ENCODE data around the gene FER1L5. TPM values are rescaled to one million over a fixed set of nuclear protein-coding genes. Genes with fewer than 3 reads are reported as not detected.

The FER1L5 gene
- total and polyA plus RNA-seq, 2 of the 8 experiments (the other 6 are each of a cell fraction or from before 2014, with no cell fraction given), result 0.23 to 0.88 TPM

DNA sequence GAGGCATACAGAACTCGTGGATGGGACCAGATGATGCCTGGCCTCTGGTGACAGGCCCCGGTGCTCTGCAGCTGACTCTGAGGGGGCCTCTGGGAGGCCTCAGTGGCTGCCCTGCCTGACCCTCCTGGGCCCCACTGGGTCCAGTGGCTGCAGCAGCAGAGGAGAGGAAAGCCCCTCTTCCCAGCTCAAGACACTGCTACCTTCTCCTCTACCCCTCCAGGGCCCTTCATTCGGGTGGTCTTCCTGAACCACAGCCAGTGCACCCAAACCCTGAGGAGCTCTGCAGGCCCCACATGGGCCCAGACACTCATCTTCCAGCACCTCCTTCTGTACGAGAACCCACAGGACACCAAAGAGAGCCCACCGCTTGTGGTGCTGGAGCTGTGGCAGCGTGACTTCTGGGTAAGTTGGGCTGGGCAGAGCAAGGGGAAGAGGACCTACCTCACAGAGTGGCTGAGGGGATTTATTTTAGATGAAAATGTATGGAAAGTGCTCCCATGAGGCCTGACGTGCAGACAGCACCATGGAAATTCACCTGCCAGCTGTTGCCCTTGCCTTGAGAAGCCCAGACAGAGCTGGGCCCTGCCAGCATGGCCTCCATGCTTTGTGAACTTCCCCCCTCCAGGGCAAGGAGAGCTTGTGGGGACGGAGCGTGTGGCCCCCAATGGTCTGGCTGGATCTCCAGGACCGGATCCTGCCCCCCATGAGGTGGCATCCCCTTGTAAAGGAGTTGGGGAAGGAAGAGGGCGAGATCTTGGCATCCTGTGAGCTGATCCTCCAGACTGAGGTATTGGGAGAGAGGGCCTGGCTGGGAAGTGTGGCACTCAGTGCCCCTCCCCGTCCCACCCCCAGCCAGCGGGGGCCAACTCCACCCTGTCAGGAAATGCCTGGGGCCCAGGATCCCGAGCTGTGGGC is 51.0 kb downstream of the FER1L5 start (continued):
- TF ChIP-seq TAF1 (IDR thresholded peaks at IDR 0.05; ENCODE audit: low read depth, low read length), result no peak
- no peak for TF ChIP-seq SP1 (IDR thresholded peaks at IDR 0.05; ENCODE audit: low read depth, low read length)
- TF ChIP-seq PHF8 (conservative IDR thresholded peaks at IDR 0.05; ENCODE audit: low read depth, low read length), result no peak
- no peak for TF ChIP-seq NRF1 (IDR thresholded peaks at IDR 0.05; ENCODE audit: low read depth, low read length)
- no peak for TF ChIP-seq NANOG (IDR thresholded peaks at IDR 0.05; ENCODE audit: insufficient read depth, low read depth, low read length, poor library complexity, severe bottlenecking)
